Activated CD4-positive, alpha-beta memory T cell treated with anti-CD3 and anti-CD28 coated beads, Interleukin-2, amount 10 ng/mL, durations not matched to agents 7 days and 5 days (primary cell): ENCODE measurements around the gene PDZD8. TPM values are rescaled to one million over a fixed set of nuclear protein-coding genes. Genes with fewer than 3 reads are reported as not detected.
"Not testable (repeated sequence)": the region's sequence is repeated elsewhere in the genome, so short reads cannot be mapped to it uniquely, and the experiment has no call there.

Experiments used
- CTCF ChIA-PET: fragments of 350-600 bp; sonication (Branson Sonifier 250); formaldehyde crosslinking; loops from one replicate; lab custom pipeline; 2021; ENCODE audit warnings: antibody characterized with exemption, inconsistent platforms; lab: Charles Lee
- POLR2A ChIA-PET: fragments of 350-600 bp; sonication (Branson Sonifier 250); formaldehyde crosslinking; loops from one replicate; lab custom pipeline; 2021; ENCODE audit warnings: antibody characterized with exemption; lab: Charles Lee
- DNase-seq: peaks from one replicate; pipeline ENCODE4 v3.0.0-alpha.2; 2020
- H3K27ac Mint-ChIP-seq: one replicate; pipeline ENCODE4 v1.8.0; 2021; ENCODE audit warnings: mild to moderate bottlenecking, mixed read lengths
- H3K27me3 Mint-ChIP-seq: one replicate; pipeline ENCODE4 v1.8.0; 2021; ENCODE audit warnings: mixed read lengths
- H3K36me3 Mint-ChIP-seq: one replicate; pipeline ENCODE4 v1.8.0; 2021; ENCODE audit warnings: low read depth, mixed read lengths
- H3K4me1 Mint-ChIP-seq: one replicate; pipeline ENCODE4 v1.8.0; 2021; ENCODE audit warnings: mixed read lengths
- H3K4me3 Mint-ChIP-seq: one replicate; pipeline ENCODE4 v1.8.0; 2021; ENCODE audit warnings: mild to moderate bottlenecking, mixed read lengths
- H3K9me3 Mint-ChIP-seq: one replicate; pipeline ENCODE4 v1.8.0; 2021; ENCODE audit warnings: mixed read lengths
- total RNA-seq, 2 experiments: library from RNA; stranded (reverse); gene quantifications; one replicate each; pipeline ENCODE4 v1.2.3, GENCODE V29; 2021

The PDZD8 gene
- total RNA-seq, 2 experiments from 2014 or later: 12.3 to 12.8 TPM

GRCh38 chr10:117327262-117327661 is 48.0 kb downstream of the PDZD8 start:
- Mint-ChIP-seq H3K36me3 (peaks cover 19% of the 10 kb centered on the region), H3K27ac (no peak overlapping the region), H3K4me3 (no peak overlapping the region), H3K9me3 (no peaks in the 10 kb centered on the region), H3K27me3 (no peaks in the 10 kb centered on the region), H3K4me1 (no peaks in the 10 kb centered on the region)
- ChIA-PET CTCF (interaction anchor here (2.4 to 3.1 kb wide), 2 partner anchors 9 to 111 kb away, joined by 4 to 8 read pairs; no protein-coding TSS in a partner anchor), POLR2A (no interaction called here)
- no peak for DNase-seq

GRCh38 chr10:117324367-117324766 is 50.9 kb downstream of the PDZD8 start:
- no peak overlapping the region for H3K4me3 Mint-ChIP-seq
- no peaks in the 10 kb centered on the region for H3K9me3 Mint-ChIP-seq
- no peaks in the 10 kb centered on the region for H3K27me3 Mint-ChIP-seq
- H3K27ac Mint-ChIP-seq: no peak overlapping the region
- no peaks in the 10 kb centered on the region for H3K4me1 Mint-ChIP-seq
- H3K36me3 Mint-ChIP-seq: peaks cover 16% of the 10 kb centered on the region
- POLR2A ChIA-PET: no interaction called here
- DNase-seq: no peak
- CTCF ChIA-PET: interaction anchor here (1.4 kb wide), 1 partner anchor 108 kb away, joined by 5 read pairs; no protein-coding TSS in a partner anchor

GRCh38 chr10:117322260-117322659 is 53.0 kb downstream of the PDZD8 start:
- Mint-ChIP-seq H3K9me3 (no peaks in the 10 kb centered on the region), H3K27me3 (no peaks in the 10 kb centered on the region), H3K4me3 (no peak overlapping the region), H3K27ac (no peak overlapping the region), H3K36me3 (peaks cover 16% of the 10 kb centered on the region), H3K4me1 (no peaks in the 10 kb centered on the region)
- POLR2A ChIA-PET: no interaction called here
- CTCF ChIA-PET: interaction anchor here (1.2 to 1.9 kb wide), 3 partner anchors 8 to 106 kb away, joined by 3 to 9 read pairs (median 5); no protein-coding TSS in a partner anchor
- DNase-seq: no peak

GRCh38 chr10:117320050-117320665 is 55.1 kb downstream of the PDZD8 start:
- H3K27ac Mint-ChIP-seq: no peak overlapping the region
- no peak overlapping the region for H3K4me3 Mint-ChIP-seq
- CTCF ChIA-PET: interaction anchor here (0.6 to 4.0 kb wide), 15 partner anchors 10 to 145 kb away, joined by 3 to 107 read pairs (median 4); no protein-coding TSS in a partner anchor
- no peak for DNase-seq
- POLR2A ChIA-PET: interaction anchor here (0.6 kb wide), 1 partner anchor 104 kb away, joined by 3 read pairs; no protein-coding TSS in a partner anchor
- H3K27me3 Mint-ChIP-seq: no peaks in the 10 kb centered on the region
- H3K36me3 Mint-ChIP-seq: peaks cover 3% of the 10 kb centered on the region
- no peaks in the 10 kb centered on the region for H3K9me3 Mint-ChIP-seq
- H3K4me1 Mint-ChIP-seq: no peaks in the 10 kb centered on the region

GRCh38 chr10:117318909-117319308 is 56.3 kb downstream of the PDZD8 start:
- DNase-seq: no peak
- Mint-ChIP-seq H3K36me3 (peaks cover 3% of the 10 kb centered on the region), H3K9me3 (no peaks in the 10 kb centered on the region), H3K27ac (no peak overlapping the region), H3K4me1 (no peaks in the 10 kb centered on the region), H3K27me3 (no peaks in the 10 kb centered on the region), H3K4me3 (no peak overlapping the region)
- POLR2A ChIA-PET: interaction anchor here (1.6 kb wide), 1 partner anchor 102 kb away, joined by 10 read pairs; no protein-coding TSS in a partner anchor
- CTCF ChIA-PET: interaction anchor here (0.9 to 4.0 kb wide), 8 partner anchors 9 to 144 kb away, joined by 3 to 107 read pairs (median 4); no protein-coding TSS in a partner anchor

GRCh38 chr10:117316701-117317100 is 58.5 kb downstream of the PDZD8 start:
- peaks cover 3% of the 10 kb centered on the region for H3K4me1 Mint-ChIP-seq
- peaks cover 8% of the 10 kb centered on the region for H3K36me3 Mint-ChIP-seq
- no peak overlapping the region for H3K4me3 Mint-ChIP-seq
- ChIA-PET CTCF (interaction anchor here (1.9 kb wide), 1 partner anchor 100 kb away, joined by 7 read pairs; no protein-coding TSS in a partner anchor), POLR2A (no interaction called here)
- H3K9me3 Mint-ChIP-seq: no peaks in the 10 kb centered on the region
- no peaks in the 10 kb centered on the region for H3K27me3 Mint-ChIP-seq
- no peak overlapping the region for H3K27ac Mint-ChIP-seq
- DNase-seq: no peak

GRCh38 chr10:117313641-117314040 is 61.6 kb downstream of the PDZD8 start:
- CTCF ChIA-PET: interaction anchor here (1.9 to 2.3 kb wide), 2 partner anchors 9 to 97 kb away, joined by 5 to 6 read pairs; no protein-coding TSS in a partner anchor
- Mint-ChIP-seq H3K36me3 (peaks cover 10% of the 10 kb centered on the region), H3K27ac (no peak overlapping the region), H3K4me3 (no peak overlapping the region), H3K9me3 (no peaks in the 10 kb centered on the region), H3K4me1 (peaks cover 5% of the 10 kb centered on the region), H3K27me3 (no peaks in the 10 kb centered on the region)
- POLR2A ChIA-PET: no interaction called here
- no peak for DNase-seq

- no peaks in the 10 kb centered on the region for H3K9me3 Mint-ChIP-seq
- peaks cover 5% of the 10 kb centered on the region for H3K4me1 Mint-ChIP-seq
- peaks cover 8% of the 10 kb centered on the region for H3K36me3 Mint-ChIP-seq
- no peak for DNase-seq
- POLR2A ChIA-PET: no interaction called here
- no peak overlapping the region for H3K4me3 Mint-ChIP-seq
- no peaks in the 10 kb centered on the region for H3K27me3 Mint-ChIP-seq
- CTCF ChIA-PET: interaction anchor here (1.9 kb wide), 1 partner anchor 96 kb away, joined by 6 read pairs; no protein-coding TSS in a partner anchor
- no peak overlapping the region for H3K27ac Mint-ChIP-seq
Observed at GRCh38 chr10:117312430-117312829, 62.8 kb downstream of the PDZD8 start.

- no peak for DNase-seq
- no peak overlapping the region for H3K27ac Mint-ChIP-seq
- no peaks in the 10 kb centered on the region for H3K27me3 Mint-ChIP-seq
- POLR2A ChIA-PET: no interaction called here
- CTCF ChIA-PET: interaction anchor here (1.2 kb wide), 1 partner anchor 9 kb away, joined by 4 read pairs; no protein-coding TSS in a partner anchor
- H3K36me3 Mint-ChIP-seq: peaks cover 8% of the 10 kb centered on the region
- H3K4me3 Mint-ChIP-seq: no peak overlapping the region
- no peaks in the 10 kb centered on the region for H3K9me3 Mint-ChIP-seq
- H3K4me1 Mint-ChIP-seq: peaks cover 5% of the 10 kb centered on the region
Observed at GRCh38 chr10:117311261-117311660, 64.0 kb downstream of the PDZD8 start.

GRCh38 chr10:117306674-117307073 is 68.6 kb downstream of the PDZD8 start:
- CTCF ChIA-PET: no interaction called here
- H3K4me1 Mint-ChIP-seq: peaks cover 1% of the 10 kb centered on the region
- no peak for DNase-seq
- POLR2A ChIA-PET: no interaction called here
- H3K9me3 Mint-ChIP-seq: peaks cover 10% of the 10 kb centered on the region
- H3K4me3 Mint-ChIP-seq: no peak overlapping the region
- no peak overlapping the region for H3K27ac Mint-ChIP-seq
- no peaks in the 10 kb centered on the region for H3K27me3 Mint-ChIP-seq
- peaks cover 30% of the 10 kb centered on the region for H3K36me3 Mint-ChIP-seq

GRCh38 chr10:117303451-117303850 is 71.8 kb downstream of the PDZD8 start:
- peaks cover 30% of the 10 kb centered on the region for H3K36me3 Mint-ChIP-seq
- H3K4me1 Mint-ChIP-seq, H3K27me3 Mint-ChIP-seq, CTCF ChIA-PET, H3K27ac Mint-ChIP-seq, H3K4me3 Mint-ChIP-seq, POLR2A ChIA-PET, DNase-seq: not testable (repeated sequence)
- H3K9me3 Mint-ChIP-seq: peaks cover 11% of the 10 kb centered on the region

GRCh38 chr10:117300671-117301070 is 74.6 kb downstream of the PDZD8 start:
- no peak overlapping the region for H3K27ac Mint-ChIP-seq
- DNase-seq: no peak
- H3K27me3 Mint-ChIP-seq: no peaks in the 10 kb centered on the region
- peaks cover 11% of the 10 kb centered on the region for H3K9me3 Mint-ChIP-seq
- ChIA-PET POLR2A (interaction anchor here (1.1 kb wide), 1 partner anchor 28 kb away, joined by 3 read pairs; no protein-coding TSS in a partner anchor), CTCF (no interaction called here)
- no peak overlapping the region for H3K4me3 Mint-ChIP-seq
- H3K4me1 Mint-ChIP-seq: no peaks in the 10 kb centered on the region
- peaks cover 26% of the 10 kb centered on the region for H3K36me3 Mint-ChIP-seq

GRCh38 chr10:117299435-117299834 is 75.8 kb downstream of the PDZD8 start:
- DNase-seq: no peak
- Mint-ChIP-seq H3K27me3 (no peaks in the 10 kb centered on the region), H3K4me3 (no peak overlapping the region), H3K9me3 (peaks cover 11% of the 10 kb centered on the region), H3K27ac (no peak overlapping the region), H3K4me1 (no peaks in the 10 kb centered on the region), H3K36me3 (peaks cover 19% of the 10 kb centered on the region)
- ChIA-PET POLR2A (no interaction called here), CTCF (interaction anchor here (0.7 kb wide), 1 partner anchor 19 kb away, joined by 4 read pairs; no protein-coding TSS in a partner anchor)
